ENCODE measurements around the gene HBEGF.

DNA sequence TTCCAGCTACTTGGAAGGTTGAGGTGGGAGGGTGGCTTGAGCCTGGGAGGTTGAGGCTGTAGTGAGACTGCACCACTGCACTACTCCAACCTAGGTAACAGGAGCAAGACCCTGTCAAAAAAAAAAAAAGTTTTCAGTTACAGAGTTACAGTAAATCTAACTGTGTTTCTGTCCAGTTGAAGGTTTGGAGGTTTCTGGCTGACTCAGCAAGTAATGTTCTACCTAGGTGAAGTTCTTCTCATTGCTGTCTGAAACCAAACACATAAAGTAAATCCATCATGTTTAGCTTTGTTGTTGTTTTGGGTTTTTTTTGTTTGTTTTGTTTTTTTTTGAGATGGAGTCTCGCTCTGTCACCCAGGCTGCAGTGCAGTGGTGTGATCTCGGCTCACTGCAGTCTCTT, 47.3 kb upstream of the HBEGF start:
- TF ChIP-seq, protein P1, sequence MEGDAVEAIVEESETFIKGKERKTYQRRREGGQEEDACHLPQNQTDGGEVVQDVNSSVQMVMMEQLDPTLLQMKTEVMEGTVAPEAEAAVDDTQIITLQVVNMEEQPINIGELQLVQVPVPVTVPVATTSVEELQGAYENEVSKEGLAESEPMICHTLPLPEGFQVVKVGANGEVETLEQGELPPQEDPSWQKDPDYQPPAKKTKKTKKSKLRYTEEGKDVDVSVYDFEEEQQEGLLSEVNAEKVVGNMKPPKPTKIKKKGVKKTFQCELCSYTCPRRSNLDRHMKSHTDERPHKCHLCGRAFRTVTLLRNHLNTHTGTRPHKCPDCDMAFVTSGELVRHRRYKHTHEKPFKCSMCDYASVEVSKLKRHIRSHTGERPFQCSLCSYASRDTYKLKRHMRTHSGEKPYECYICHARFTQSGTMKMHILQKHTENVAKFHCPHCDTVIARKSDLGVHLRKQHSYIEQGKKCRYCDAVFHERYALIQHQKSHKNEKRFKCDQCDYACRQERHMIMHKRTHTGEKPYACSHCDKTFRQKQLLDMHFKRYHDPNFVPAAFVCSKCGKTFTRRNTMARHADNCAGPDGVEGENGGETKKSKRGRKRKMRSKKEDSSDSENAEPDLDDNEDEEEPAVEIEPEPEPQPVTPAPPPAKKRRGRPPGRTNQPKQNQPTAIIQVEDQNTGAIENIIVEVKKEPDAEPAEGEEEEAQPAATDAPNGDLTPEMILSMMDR (conservative IDR thresholded peaks at IDR 0.05 in 1 of 2, IDR thresholded peaks at IDR 0.05 in 1 of 2; ENCODE audit: low read depth in 1 of 2, low read length in 2 of 2), result no peak
- TF ChIP-seq EZH2 (IDR thresholded peaks at IDR 0.05; ENCODE audit: low read length, missing control alignments), result no peak
